SKM-1 (cell line): ENCODE measurements around the gene CFAP251.
"Not testable (repeated sequence)": the region's sequence is repeated elsewhere in the genome, so short reads cannot be mapped to it uniquely, and the experiment has no call there.

Experiments used
- DNase-seq: peaks from one replicate; lab custom pipeline; 2025; ENCODE audit not compliant: unreplicated experiment; lab: John Stamatoyannopoulos, UW

CFAP251 gene

DNA sequence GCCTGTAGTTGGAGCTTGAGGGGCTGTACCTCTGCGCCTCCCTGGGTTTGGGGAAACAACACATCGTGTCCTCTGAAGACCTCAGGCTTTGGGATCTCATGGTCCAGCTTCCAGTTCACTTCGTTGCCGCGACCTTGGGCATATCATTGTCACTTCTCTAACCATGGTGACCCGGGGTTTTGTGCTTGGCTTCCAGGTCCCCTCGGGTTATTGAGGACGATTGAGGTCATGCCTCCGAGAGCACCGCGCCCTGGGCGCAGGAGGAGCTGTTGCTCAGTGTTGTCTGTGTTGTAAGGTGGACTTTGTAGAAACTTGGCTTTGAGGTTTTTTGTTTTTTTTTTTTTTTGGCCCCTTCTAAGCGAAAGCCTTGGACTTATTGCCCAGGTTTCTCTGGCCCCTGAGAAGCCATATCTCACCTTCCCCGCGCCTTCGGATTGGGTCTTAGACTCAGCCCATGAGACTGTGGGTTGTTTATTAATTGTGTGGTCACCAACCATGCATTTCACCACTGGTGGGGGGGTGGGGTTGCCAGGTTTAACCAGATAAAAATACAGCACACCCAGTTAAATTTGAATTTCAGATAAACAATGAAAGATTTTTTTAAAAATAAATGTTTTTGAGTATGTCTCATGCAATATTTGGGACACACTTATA, 105.9 kb downstream of the CFAP251 start:
- no peak for DNase-seq

DNA sequence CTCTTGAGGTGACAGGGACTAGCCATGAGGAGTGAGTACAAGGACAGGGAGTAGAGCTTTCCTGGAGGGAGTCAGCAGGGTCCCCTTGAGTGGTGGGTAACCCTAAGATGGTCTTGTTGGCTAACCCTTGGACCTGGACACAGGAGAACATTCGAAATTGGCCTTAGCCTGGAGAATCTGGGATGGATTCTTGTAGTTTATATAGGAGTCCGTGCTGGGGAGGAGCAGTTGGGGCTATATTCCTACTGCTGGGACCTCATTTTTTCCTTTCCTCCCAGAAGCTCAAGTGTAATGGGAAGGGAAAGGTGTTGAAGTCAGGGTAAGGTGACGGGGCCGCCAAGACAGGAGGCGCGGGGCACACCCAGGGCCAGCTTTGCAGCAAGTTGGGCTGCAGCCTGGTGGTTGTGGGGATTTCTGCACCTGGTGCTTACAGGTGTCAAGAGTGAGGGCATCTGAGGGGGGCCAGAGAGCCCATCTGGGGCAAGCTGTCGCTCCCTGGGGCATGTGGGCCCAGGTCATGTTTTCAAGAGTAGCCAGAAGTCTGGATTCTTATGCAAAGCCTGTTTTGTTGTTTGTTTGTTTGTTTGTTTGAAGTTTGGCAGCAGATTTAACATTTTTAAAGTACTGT, 108.4 kb downstream of the CFAP251 start:
- no peak for DNase-seq

DNA sequence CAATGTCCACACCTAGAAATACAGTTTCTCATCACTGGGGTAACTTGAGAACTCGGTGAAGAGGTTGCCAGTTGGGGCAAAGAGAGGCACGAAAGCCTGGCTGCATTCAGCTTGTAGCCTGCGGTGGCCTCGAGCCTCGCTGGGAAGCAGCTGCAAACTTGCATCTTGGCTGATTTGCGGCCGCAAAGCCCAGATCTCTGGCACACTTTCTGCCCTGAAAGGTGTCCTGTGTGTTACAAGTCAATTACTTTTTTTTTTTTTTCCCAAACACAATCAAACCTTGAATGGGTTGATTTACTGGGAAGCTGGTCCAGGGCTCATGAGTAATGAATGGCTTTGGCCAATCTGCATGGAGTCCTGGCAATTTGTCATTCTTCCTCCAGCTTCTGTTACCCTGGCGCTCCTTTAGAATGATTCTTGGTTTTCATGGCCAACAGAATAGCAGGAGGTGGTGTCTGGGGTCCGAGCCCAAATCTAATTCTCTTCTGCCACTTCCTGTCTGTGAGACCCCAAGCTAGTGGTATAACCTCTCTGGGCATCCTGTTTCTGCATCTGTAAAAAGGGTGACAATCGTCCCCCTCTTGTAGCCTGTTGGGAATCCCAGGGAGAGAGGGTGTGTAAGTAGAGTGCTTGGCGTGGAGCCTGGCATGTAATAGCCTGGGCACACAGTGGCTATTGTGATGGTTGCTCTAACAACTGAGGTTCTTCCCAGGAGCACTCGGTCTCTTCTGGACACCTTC, 109.9 kb downstream of the CFAP251 start:
- DNase-seq = no peak

DNA sequence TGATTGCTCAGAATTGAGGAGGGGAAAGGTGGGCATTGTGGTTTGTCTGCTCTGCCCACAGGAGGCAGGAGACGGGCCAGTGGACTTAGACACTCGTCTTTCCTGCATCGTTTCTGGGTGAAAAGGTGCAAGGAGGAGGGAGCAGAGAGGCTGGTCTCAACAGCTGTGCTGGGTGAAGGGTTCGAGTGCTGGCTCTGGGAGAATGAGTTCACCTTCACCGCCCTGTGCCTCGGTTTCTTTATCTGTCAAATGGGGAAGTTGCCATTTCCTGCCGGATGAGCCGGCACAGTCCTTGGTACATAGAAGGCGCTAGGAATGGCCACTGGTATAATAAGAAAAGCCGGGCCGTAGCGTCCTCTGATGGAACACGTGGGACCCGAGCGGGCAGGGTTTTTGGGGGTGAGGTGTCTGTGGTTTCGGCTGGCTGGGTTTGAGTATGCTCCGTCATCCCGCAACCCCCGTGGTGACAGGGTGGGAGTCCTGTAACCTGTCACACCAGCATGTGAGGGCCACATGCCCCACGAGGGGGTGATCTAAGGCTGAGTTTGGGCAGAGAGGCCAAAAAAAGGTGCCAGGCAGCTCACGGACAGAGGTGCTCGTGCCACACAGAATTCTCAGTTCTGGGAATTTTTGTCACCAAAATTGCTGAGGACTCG, 110.6 kb downstream of the CFAP251 start:
- DNase-seq = no peak

DNA sequence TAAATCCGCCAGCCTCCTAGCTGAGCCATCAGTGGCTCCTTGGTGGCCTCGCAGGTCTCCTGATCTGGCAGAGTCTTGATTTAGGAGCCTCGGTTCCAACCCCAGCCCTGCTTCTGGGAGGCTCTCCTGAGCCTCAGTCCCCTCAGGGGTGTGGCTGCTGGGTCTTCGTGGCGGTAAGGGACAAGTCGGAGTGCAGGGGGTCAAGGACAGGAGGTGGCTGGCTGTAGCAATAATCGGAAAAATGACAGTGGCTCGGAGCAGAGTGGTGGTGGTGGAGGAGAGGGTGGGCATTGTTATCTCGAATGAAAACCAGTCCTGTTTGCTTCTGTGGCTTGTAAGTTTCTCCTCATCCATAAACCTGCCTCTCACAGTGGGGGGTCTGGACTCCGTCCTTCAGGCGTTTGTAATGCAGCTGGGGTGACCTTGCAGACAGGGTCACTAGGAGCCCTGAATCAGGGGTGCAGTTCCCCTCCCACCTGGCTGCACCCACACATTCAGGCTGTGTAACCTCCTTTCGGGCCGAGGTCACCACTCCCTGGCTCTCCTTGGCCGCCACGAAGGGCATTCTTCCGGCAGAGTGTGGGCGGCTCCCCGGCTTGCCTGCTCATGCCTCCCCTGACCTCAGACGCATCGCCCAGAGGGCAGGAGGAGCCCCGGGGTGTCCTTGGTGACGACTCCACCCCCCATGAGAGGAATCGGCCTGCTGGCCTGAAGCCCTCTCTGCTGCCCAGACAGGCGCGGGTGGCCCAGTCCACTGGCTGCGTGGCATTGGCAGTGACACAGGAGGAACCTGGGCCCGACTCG, 111.4 kb downstream of the CFAP251 start:
- no peak for DNase-seq

DNA sequence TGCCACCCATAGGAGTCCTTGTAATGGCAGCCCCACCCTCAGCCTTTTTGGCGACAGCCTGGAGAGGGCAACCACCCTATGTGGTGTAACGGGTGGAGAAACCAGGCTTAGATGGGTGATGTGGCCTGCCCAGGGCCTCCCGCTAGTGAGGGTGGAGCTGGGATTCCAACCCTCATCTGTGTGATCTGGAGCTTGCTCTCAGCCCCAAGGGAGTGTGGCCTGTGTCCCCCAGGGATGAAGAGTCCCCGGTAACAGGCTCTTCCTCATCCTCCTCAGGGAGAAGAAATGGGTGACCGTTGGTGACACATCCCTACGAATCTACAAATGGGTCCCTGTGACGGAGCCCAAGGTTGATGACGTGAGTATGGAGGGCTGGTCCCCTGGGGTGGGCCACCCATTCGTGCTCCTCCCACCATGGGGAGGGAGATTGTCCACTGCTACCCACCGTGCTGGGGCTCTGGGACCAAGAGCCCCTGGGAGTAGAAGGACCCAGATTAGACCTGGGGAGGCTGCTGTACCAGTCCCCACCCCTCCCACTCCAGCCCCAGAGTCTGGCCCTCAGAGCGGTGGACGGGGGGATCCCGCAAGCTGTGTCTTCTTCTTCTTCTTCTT, 112.1 kb downstream of the CFAP251 start:
- no peak for DNase-seq

DNA sequence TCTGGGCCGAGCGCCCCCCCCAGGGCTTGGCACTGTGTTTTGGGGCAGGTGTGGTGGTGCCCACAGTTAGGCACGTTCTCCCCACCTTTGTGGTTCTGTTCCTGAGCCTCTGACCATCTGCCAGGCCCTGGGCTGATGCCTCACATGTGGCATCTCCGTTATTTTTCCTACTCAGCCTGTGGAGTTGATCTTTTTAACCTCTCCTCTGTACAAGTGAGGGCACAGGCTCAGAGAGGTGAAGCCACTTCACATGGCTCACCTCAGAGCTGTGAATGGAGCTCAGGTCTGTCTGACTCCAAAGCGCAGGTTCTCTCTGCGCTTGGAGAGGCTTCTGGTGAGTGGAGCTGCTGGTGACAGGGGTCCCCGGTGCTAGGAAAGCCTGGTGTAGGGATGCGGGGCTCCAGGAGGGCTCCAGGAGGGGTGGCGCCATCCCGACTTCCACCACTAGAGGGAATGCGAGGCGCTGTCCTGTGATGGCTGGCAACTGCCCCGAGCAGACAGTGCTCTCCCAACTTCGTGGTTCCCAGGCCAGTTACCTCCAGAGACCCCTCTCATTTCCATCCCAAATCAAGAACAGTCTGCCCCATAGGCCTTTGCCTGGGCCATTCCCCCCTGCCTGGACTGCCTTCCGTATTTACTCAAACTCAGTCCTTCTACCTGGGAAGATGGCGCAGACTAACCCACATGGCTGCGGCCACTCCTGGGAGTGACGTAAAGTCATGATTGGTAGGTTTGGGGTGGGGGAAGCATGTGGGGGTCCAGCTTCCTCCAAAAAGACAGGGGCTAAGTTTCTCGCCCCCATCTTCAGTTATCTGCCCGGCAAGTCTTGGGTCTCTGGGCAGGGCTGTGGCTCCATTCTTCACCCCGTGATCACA, 113.2 kb downstream of the CFAP251 start:
- no peak for DNase-seq

DNA sequence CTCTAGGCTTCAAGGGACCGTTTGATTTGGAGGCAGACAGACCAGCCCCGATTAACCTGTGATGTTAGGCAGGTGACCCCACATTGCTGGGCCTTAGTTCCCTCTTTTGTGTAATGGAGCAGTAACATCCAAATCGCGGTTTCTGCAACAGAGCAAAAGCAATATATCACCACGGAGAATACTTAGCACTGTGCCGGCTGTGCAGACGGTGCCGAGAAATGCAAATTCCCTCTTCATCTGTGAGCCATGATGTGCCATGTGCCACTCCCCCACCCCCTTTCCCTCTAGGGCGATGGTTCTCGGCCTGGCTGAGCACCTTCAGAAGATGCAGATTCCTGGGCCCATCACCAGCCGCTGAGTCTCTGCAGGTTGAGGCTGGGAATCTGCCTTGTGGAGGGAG, 114.2 kb downstream of the CFAP251 start:
- DNase-seq = no peak

DNA sequence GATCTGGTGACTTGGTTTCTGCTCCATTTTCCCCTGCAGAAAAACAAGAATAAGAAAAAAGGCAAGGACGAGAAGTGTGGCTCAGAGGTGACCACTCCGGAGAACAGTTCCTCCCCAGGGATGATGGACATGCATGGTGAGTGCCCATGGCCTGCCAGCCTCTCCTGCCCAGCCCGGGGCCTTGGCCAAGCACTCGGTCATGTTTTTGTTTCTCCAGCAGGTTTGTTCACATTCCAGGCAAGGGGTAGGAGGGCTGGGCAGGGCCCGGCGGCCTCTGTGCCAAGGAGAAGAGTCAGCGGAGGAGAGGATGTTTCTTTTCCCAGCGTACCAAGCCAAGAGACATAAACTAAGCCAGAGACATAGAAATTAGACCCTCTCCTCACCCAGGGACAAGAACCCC, 116.9 kb downstream of the CFAP251 start:
- DNase-seq = no peak

DNA sequence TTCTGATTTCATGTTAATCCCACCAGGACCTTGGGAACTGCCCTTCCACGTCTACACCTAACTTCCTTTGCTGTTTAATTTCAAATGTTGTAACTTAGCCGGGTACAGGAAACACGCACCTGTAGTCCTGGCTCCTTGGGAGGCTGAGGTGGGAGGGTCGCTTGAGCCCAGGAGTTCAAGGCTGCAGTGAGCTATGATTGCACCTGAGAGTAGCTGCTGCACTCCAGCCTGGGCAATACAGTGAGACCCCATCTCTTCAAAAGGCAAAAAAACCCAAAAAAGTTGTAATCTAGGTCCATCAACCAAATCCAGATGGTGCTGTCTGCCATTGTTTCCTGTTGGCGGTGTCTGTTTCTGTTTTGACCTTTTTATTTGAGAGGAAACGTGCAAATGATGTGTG, 117.8 kb downstream of the CFAP251 start:
- DNase-seq = no peak

DNA sequence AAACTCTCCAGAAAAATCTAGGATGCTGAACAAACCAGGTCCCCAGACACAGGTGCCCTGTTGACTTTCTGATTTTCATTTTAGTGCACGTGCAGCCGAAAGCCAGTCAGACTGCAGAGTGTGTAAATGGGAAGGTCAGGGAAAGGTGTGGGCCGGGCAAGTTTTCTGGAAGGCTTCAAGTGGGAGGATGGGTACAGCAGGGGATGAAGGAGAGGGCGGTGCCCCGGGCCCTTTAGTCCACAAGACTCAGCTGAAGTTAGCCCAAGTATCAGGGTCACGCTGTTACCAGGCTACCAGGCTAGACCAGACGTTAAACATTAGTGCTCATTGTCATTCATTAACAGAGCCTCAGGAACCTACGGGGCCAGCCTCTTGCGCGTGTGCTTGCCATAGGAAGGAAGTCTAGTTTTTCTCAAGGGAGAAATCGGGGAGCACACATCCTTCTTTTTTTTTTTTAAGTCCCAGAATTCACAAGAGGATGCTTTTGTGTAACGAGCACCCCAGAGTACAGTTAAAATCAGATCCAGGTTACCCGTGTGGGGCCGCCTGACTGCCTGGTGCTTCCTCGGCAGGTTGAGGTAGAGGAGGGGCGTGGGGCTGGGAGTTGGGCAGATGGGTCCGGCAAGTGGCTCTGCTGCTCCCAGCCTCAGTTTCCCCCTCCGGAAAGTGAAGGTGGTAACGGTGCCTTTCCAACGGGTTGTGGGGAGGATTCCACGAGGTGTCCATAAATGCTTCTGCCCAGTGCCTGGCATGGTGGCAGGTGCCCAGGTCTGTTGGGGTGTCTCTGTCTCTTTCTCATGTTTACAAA, 122.4 kb downstream of the CFAP251 start:
- DNase-seq = no peak

DNA sequence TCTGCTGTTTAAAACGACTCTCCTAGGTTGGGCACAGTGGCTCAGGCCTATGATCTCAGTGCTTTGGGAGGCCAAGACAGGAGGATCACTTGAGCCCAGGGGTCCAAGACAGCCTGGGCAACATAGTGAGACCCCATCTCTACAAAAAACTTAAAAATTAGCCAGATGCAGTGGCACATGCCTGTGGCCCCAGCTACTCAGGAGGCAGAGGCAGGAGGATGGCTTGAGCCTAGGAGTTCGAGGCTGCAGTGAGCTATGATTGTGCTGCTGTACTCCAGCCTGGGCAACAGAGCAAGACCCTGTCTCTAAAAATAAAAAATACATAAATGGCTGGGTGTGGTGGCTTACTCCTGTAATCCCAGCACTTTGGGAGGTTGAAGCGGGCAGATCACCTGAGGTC, 123.1 kb downstream of the CFAP251 start:
- DNase-seq = not testable (repeated sequence)

DNA sequence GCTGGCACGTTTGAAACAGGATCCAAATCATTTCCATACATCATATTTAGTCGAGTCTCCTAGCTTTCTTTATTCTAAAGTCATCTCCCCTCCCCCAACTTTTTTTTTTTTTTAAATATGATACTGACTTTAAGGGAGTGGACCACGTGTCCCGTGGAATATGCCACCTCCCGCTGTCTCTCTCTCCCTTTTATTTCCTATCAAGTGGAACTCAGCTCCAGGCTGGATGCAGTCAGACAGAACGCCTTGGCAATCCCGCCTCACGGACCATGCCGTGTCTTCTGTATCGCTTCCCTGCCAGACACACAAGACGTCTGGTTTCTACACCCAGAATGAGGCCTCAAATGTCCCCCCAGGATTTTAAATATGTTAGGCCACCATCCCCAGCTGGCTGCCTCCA, 124.5 kb downstream of the CFAP251 start:
- DNase-seq = no peak

DNA sequence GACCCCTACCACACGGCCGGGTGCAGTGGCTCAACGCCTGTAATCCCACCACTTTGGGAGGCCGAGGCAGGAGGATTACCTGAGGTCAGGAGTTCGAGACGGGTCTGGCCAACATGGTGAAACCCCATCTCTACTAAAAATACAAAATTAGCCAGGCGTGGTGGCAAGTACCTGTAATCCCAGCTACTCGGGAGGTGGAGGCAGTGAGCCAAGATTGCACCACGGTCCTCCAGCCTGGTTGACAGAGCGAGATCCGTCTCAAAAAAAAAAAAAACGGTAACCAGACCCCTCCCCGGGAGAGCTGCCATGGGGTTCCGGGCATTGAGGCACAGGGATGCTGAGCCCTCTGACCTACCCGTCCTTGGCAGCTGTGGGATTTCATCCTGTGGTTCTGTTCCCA, 125.1 kb downstream of the CFAP251 start:
- DNase-seq = no peak

DNA sequence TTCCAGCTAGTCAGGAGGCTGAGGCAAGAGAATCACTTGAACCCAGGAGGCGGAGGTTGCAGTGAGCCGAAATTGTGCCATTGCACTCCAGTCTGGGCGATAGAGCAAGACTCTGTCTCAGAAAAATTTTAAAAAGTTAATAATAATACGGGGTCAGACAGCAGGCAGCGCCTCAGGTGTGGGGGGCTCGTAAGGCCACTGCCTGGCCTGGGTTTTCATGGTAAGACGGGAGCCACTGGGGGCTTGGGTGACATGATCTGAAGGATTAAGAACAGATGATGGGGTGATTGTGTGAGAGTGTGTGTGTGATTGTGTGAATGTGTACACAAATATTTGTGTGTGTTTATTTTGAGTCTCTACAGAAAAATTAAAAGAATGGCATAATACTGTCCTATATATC, 126.9 kb downstream of the CFAP251 start:
- DNase-seq = no peak

DNA sequence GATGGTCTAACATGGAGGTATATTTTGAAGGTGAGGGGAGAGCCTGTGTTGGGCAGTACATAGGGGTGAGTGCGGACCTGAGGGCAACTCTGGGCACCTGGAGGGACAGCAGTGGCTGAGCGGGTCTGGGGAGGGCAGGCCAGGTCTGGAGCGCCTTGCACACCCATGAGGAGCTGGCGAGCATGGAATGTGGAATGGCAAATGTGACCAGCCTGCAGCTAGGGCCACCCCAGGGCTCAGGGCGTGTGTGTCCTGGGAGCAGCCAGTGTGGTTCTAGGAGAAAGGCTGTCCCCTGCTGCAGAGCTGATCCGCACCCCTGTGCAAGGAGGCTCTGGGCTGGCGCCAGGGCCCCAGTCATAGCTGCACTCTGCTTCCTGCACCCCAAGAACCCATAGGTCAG, 127.8 kb downstream of the CFAP251 start:
- no peak for DNase-seq

DNA sequence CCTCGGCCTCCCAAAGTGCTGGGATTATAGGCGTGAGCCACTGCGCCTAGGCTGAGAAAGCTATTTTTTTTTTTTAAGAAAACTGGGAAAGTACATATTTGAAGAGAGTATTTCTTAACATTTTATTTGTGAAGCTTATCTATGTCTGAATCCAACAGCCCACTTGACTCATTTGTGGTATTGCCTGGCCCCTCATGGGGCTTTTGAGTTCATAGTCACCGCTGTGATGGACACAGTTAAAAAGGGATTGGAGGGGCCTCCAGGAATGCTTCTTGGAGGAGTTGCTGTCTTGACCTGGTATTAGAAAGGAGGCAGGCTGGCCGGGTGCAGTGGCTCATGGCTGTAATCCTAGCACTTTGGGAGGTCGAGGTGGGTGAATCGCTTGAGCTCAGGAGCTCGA, 129.8 kb downstream of the CFAP251 start:
- no peak for DNase-seq

DNA sequence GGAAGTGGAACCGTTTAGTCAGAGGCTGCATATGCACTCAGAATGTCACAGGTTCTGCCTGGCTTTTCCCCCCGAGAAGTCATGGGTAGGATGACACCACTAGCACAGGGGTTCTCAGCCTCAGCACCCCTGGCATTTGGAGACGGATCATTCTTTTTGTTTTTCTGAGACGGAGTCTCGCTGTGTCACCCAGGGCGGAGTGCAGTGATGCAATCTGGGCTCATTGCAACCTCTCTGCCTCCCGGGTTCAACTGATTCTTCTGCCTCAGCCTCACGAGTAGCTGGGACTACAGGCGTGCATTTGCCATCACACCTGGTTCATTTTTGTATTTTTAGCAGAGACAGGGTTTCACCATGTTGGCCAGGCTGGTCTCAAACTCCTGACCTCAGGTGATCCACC, 131.4 kb downstream of the CFAP251 start:
- no peak for DNase-seq

DNA sequence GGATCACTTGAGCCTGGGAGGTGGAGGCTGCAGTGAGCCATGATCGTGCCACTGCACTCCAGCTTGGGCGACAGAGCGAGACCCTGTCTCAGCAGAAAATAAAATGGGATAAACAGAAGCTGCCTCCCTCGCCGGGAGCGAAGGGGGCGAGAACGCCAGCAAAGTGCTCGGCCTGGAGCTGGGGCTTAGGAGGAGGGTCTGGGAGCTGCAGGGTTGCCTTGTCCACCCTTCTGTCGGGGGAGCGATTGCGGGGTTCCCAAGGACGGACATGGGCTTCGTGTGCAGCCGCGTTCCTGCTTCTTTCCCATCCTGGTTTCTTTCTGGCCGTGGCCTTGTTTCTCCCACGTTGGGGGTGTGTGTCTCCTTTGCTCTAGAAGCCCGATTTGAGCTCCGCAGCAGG, 132.3 kb downstream of the CFAP251 start:
- no peak for DNase-seq
